TTC549 (cell line): ENCODE results near the gene SND1.

Experiments
- FAIRE-seq: peaks from 2 replicates; lab custom pipeline; 2012; peaks lifted over from hg19 to GRCh38; lab: Jason Lieb, UNC

The SND1 gene

DNA sequence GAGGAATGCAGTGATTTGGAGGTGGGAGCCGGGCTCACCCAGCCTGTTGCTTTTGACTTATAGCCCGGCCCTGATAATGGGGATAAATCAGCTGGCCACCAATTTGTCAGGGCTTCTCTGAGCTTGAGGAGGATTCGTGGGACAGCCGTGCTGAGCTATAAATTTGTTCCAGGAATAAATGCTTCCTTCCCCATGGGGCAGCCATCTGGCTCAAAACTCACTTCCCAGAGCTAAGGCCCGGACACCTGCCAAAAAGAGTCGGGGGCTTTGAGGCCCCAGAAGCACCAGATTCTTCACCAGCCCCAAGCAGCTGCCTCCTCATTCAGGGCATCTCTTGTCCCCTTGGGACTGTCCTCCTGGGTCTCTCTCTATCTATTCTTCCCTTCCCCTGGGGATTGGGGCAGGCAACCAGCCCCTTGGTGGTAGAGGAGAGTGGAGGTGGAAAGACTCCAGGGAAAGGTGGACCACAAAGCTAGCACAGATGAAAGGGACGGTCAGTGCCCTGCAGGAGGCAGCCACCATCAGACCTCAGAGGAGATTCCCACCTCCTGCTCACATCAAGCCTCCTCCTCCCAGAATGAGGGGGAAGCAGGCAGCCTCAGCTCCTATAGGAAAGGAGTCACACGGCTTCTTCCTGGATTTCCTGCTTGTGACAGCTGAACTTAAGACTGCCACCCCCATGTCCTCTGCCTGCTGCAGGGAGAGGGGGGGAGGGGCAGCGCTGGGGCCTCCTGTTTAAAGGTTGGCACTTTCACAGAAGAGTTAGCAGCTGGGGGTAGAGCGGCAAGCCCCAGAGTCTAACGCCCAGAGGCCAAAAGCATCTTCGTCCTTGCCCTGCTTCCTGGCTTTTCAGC, 423.5 kb downstream of the SND1 start:
- FAIRE-seq: no peak

DNA sequence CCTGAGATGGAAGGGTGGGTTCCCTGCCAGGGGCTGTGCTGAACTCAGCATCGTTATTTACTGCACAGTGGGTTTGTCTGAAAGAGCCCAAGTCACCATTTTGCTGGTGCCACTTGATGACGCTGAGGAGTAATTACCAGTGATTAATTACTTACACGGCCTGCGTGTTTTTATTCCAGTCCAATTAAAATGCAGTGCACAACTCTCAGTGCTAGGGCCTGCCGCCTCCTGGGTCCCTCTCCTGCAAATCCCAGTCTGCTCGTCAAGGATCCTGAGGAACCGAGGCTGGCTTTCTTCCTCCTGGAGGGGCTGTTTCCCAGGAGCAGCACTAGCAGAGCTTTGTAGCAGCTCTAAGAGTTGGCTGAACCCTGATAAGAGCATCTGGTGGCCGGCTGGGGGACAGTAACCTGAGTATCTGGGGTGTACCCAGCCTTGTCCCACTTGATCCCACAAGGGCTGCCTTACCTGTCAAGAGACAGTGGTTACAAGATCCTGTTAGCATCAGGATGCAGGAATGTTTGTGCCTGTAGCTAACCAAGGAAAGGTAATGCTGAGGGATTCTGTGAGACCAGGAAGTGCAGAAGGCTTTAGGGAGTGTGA, 424.3 kb downstream of the SND1 start:
- FAIRE-seq: no peak

DNA sequence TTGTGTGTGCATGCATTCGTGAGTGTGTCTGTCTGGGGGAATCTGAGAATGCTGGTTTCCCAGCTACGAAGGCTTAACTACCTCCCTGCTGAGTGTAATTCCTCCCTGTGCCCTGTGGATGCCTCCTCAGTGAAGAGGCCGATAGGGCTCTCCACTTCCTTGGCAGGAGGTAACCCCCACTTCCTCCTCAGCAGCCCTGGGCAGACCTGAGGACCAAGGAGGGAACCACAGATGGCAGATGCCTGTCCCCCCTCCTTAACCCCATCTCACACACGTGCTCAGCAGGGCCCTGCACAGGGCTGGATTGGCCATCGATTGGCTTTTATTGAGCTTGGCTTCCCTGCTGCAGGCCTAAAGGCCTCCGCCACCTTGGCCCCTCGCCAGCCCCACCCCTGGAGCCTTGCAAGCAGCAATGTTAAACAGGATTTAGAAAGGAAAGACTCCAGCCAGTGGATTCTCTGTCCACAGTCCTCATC, 424.8 kb downstream of the SND1 start:
- no peak for FAIRE-seq

DNA sequence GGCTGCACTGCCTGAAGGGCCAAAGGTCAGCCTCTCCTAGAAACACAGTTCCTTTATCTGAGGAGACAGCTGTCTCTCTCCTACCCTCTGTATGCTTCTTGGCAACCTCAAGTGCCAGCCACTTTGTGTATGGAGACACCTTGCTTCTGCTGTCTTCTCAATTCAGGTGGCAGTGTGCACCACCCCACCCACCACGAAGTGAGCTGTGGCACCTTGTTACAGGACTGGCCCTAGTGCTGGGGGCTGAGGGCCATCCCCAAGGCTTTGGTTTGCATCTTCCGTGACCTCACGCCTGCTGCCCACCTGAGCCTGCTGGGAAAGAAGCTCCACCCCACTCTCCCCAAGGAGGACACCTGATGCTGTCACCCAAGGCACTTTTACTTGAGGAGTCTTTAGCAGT, 426.3 kb downstream of the SND1 start:
- FAIRE-seq: no peak

DNA sequence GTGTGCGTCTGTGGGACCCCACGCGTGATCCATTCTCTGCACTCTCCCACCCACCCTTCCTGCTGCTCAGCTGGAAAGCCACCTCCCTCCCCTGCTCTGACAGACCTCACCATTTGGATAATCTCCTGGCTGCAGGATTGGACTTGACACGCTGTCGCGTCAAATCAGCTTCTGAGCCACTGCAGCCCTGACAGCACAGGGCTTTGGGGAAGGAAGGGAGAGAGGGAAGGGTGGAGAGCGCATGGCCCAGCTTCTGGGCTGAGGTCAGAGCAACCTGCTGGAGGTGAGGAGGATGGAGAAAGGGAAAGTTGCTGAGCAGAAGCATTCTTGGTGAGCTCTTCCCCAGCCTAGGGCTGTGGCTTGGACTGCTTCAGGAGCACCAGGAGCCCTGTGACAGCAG, 428.2 kb downstream of the SND1 start:
- no peak for FAIRE-seq

DNA sequence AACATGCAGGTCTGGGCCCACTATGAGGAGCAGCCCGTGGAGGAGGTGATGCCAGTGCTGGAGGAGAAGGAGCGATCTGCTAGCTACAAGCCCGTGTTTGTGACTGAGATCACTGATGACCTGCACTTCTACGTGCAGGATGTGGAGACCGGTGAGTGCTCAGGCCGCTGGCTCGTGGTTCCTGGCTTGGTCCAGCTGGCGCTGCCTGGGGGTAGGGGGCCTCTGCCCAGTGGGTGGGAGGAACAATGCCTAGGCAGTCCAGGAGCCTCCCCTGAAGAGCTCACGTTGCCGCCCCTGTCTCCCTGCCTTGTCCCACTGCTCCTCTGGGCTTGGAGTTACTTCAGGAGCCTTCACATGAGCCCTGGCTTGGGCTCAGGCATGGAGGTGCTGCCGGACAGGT, 429.4 kb downstream of the SND1 start:
- FAIRE-seq: no peak

DNA sequence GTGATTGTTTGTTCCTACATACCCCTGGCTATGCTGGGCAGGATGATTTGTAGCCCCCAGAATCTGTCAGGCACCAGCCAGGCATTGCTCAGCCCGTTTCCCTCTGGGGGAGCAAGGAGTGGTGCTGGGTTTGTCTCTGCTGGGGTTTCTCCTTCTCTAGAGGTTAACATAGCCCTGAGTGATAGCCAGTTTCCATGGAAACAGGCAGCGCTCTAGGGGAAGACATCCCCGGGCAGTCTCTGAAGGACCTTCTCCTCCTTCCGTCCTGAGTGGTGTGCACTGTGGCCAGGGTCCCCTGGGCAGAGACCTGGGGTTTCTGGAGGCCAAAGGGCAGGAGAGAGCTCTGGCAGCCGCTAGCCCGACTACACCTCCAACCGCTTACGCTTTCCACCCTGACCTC, 429.8 kb downstream of the SND1 start:
- no peak for FAIRE-seq

DNA sequence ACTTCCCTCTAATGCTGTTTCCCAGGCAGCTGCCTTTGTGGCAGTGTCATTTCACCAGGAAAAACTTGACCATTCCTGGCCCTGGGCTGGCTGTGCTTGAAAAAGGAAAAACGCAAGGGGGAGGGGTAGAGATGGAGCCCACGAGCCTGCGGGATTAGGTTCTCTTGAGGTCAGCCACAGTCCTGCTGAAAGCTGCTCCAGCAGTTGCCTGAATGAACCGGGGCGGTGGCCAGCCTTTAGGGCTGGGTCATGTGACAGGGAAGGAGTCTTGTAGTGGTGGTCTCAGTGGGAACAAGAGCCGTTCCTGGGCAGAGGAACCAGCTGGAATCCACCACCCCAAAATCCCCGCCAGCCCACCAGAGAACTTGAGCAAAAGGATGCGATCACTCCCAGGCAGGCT, 430.4 kb downstream of the SND1 start:
- no peak for FAIRE-seq

DNA sequence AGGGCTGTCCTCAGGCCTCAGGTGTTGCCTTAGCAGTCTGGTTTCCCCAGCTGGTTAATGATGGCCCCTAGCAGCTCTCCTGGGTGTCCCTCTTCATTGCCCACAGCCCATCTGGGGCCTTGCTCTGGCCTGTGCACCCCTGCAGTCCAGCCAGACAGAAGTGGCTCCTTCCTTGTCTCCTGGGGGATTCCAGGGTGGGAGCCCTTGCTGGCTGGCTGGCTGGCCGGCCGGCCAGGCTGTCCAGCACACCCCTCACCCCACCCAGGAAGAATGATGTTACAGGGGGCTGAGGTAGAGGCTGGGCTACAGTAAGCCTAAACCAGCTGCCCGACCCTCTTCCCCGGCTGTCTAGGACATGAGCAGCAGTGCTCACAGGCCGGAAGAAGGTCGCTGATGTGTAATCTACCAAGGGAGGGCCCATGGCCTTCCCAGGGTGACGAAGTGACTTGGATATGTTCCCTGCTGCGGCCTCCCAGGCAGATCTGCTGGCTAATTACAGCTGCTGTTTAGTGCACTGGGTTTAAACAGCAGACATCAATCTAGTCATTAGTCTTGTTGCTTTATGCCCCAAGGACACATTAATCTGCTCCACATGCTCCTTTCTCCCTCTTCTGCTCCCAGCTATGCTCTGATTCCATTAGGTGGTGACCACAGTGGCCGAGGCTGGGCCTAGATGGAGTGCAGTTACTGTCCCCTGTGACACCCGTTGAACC, 433.1 kb downstream of the SND1 start:
- no peak for FAIRE-seq

DNA sequence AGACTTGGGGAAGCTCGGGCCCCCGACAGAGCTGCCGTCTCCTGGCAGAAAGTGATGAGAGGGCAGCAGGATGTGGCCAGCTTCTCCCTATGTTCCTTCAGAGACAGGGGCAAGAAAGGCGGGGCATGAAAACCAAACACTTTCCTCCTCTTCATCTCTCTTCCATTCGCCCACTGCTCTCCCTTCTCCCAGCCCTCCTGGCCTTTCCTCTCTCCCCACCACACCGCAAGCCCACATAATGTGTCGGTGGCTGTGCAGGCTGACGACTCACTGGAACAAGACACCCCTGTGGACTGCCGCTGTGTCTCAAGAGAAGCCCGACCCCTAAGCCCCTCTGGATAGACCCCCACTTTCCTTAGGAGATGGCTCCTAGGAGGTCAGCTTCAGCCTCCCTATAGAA, 438.5 kb downstream of the SND1 start:
- no peak for FAIRE-seq

DNA sequence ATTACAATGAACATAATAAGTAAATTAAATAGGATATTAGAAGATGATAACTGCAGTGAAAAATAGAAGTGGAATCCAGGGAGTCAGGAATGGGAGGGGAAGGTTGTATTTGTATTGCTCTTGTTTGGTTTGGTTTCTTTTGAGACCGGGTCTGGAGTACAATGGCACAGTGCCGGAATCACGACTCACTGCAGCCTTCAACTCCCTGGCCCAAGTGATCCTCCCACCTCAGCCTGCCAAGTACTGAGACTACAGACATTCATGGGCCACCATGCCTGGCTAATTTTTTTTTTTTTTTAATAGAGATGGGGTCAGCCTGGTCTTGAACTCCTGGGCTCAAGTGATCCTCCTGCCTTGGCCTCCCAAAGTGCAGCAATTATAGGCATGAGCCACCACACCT, 439.1 kb downstream of the SND1 start:
- FAIRE-seq: no peak

DNA sequence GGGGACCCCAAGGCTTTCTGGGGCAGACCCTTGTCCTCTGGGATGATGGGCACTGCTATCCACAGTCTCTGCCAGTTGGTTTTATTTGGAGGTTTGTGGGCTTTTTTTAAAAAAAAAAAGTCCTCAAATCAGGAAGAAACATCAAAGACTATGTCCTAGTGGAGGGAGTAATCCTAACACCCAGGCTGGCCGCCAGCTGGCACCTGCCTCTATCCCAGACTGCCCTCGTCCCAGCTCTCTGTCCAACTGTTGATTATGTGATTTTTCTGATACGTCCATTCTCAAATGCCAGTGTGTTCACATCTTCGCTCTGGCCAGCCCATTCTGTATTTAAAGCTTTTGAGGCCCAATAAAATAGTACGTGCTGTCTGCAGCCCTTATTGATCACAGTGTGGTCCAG, 440.2 kb downstream of the SND1 start:
- no peak for FAIRE-seq

DNA sequence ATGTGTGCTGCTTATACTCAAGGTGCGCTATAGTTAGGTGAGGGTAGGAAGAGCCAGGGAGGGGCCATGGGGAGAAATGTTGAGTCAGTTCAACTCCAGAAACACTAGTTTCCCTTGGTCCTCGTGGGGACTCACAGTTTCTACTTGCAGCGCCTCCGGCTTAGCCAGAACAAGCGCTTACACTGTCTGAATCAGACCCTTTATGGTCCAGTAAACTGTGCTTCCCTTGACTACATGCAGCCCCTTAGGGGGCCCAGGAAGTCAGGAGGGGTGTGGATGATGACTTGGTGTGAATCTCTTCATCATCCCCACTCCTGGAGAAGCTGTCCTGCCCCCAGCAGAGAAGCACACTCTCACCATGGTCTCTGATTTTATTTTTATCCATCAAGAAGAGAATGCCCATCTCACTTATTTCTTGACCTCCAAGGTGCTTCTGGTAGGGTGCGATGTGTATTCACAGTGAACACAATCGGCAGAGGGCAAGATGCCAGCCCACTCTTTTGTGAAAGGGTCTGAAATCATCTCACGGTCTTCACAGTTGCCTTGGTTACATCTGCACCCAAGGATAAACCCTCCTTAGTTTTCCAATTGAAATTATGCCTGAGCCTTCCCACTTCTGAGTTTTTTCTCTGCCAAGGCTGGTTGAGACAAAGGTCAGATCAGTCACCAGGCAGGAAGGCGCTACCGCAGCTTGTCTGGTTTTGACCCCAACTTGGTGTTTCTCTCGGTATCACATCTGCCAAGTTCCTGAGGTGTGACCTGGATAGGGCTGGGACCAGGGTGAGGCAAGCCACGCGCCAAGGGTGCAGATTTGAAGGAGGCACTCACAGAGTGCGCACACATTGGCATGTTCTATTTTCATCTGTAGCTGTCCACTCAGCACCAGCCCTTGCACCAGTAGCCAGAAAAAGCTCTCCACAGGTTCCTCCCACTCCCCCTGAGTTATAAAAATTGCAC, 441.9 kb downstream of the SND1 start:
- FAIRE-seq: no peak

DNA sequence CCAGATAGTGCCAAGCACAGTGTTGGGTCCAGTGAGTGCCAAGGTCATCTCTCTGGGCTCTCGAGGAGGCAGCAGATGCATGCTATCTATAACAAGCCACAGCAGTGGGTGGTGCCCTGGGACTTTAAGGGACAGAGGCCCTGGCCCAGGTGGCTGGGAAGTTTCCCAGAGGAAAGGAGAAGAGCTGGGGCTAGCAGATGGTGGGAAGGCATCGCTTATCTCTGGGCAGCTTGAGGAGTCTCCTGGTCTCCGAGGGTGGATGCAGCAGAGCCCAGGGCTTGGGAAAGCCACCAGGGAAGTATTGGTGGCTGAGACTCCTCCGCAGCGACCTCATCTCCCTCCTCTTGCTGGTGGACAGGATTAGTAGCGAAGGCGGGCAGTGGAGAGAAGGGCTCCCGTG, 442.7 kb downstream of the SND1 start:
- no peak for FAIRE-seq

DNA sequence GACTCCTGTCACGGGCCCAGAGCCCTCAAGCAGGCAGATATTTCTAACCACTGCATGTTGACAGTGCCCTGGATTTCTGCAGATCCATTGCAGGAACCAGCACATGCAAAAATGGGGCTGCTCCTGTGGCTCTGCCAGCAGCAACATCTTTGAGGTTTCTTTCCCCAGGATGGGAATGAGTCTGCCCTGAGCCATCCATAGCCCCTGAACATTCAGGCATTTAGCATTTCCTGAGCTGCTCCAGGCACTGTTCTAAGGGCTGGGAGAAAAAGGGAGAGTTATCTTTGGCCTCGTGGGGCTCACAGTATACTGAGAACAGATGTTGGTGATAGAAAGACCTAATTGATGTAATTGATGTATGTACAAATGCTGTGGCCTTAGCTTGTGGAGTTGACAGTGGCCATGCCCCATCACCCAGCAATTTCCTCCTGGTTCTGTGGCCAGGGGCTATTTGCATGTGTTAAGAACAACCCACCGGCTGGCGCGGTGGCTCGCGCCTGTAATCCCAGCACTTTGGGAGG, 445.3 kb downstream of the SND1 start:
- FAIRE-seq: no peak

DNA sequence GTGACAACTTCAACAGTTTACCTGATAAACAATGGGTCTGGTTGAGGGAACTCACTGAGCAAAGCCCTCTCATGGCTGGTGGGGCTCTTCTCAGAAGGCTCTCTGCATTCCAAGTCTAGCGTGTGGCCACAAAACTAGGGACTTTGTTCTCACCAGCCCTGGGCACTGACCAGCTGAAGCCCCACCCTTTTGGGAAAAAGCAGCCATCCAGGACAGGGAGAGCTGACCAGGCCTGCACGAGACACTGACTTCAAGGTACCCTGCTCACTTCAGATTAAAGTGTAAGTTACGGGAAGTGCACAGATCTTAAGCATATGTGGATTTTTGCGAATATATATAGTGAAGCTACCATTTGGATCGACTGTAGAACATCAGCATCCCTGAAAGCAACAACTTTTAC, 446.6 kb downstream of the SND1 start:
- no peak for FAIRE-seq

DNA sequence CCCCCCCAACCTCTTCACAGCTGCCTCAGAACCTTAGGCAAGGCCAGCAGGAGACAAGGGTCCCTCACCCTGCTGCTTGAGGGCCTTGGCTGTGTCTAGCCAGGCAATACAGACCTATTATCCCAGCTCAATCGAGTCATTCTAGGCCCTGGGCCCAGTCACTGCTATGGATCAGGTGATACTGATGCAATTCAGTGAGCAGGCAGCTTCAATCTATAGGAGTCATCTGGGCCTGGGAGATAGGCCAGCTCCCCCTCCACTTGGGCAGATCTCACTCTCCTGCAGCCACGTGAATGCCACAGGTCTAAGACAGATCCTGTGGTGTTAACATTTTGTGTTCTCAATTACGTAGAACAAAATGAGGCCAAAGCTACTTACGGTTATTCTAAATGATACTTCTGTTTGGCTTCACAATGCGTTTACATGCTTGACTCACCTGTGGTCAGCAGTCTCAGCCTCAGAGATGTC, 447.2 kb downstream of the SND1 start:
- FAIRE-seq: no peak

DNA sequence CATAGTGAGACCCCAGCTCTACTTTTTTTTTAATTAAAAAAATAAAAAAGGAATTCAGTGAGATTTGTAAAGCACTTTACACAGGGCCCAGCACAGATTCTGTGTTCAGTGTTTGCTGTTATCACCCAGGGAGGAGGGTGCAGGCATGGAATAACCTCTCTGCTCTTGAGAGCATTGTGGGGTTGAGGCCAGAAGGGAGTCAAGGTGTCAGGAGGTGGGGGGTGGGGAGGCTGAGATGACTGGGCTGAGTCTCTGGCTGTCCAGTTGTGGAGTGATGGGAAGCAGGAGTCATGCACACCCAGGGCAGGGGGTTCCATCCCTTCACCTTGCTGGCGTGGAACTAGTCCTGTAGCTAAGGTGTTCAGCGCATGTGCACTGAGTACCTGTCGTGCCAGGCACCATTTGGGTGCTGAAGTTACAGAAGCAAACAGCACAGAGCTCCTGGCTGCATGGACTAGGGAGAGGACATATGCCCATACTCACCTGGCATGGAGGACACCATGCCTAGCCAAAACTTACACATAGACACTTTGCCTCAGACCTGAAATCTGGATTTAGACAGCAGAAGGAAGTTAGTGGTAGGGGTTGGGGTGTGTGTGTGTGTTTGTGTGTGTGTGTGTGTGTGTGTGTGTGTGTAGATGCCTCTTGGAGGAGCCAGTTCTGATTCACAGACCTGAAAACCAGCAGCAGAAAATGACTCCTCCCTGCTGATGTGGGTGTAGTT, 448.4 kb downstream of the SND1 start:
- no peak for FAIRE-seq

DNA sequence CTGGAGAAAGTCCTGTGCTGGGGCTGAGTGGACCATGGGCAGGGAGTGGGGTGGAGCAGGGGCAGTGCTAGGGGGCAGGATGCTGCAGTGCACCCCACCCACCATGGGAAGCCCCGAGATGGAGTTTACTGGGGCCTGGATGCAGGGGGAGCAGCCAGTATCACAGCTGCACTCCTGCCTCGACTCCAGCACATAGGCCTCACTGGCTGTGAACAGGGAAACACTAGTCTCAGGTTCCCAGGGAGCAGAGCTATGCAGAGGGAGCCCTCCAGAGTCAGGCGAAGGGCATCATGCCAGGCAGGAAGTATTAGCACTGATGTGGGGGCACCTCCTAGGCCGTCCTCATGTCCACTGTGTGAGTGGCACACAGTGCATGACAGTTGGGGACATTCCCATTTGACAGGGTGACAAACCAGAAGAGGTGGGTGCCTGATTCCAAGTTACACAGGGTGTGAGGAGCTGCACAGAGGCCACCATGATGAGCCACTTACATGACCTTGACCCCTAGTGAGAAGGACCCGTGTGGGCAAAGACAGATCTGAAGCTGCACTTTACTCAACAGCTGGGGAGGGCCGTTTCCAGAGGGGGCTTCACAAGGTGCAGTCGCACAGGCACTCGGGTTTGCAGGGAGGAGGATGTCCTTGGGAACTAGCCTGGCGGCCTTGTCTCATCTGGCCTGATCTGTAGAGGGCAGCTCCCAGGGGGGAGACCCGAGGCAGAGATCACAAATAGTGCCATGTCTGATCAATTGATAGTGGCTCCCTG, 449.1 kb downstream of the SND1 start:
- FAIRE-seq: no peak
